SK-N-SH (cell line): Measurements from ENCODE around the gene CALN1. TPM values are rescaled to one million over a fixed set of nuclear protein-coding genes. Genes with fewer than 3 reads are reported as not detected.

Source experiments
- CTCF ChIA-PET: fragments of 300-600, 350-600 bp; formaldehyde crosslinking; extraction: SDS; loops from one replicate; lab custom pipeline; 2021; lab: Yijun Ruan, JAX
- POLR2A ChIA-PET: fragments of 350-600 bp; sonication (Branson Sonifier 250); formaldehyde crosslinking; extraction: SDS; loops from one replicate; lab custom pipeline; 2020; ENCODE audit warnings: antibody characterized with exemption, inconsistent platforms; lab: Yijun Ruan, JAX
- DNase-seq: peaks from one replicate; pipeline ENCODE4 v3.0.0; 2012
- H2AFZ ChIP-seq: fragments of 200-600 bp; sonication (generic); 2 replicates; pipeline ENCODE4 v1.8.1; 2016; ENCODE audit warnings: antibody characterized with exemption, mild to moderate bottlenecking, low read depth
- H3F3A ChIP-seq: fragments of 200-600 bp; sonication (generic); replicated peaks from 2 replicates; pipeline ENCODE3; 2016; ENCODE audit warnings: antibody characterized with exemption, mild to moderate bottlenecking; ENCODE audit not compliant: insufficient read depth
- H3K27ac ChIP-seq, 2 experiments: fragments of 200-500 bp in 1 of 2; fragments of 200-600 bp in 1 of 2; sonication (Bioruptor generic) in 1 of 2; sonication (generic), shearing (Covaris generic) in 1 of 2; 2 replicates each; pipeline versions ENCODE4 v1.5.1 to v1.6.1; 2014 to 2016; ENCODE audit warnings: low read depth in 2 of 2, inconsistent platforms in 1 of 2, low read length in 1 of 2, mild to moderate bottlenecking in 1 of 2, mixed read lengths in 1 of 2
- H3K27me3 ChIP-seq: fragments of 200-600 bp; sonication (generic), shearing (Covaris generic); 2 replicates; pipeline ENCODE4 v1.6.1; 2016; ENCODE audit warnings: mixed run types; ENCODE audit not compliant: insufficient read depth
- H3K36me3 ChIP-seq, 2 experiments: fragments of 200-500 bp in 1 of 2; fragments of 200-600 bp in 1 of 2; sonication (Bioruptor generic) in 1 of 2; sonication (generic) in 1 of 2; replicated peaks in 1 of 2; 2 replicates each; pipeline versions ENCODE3 to v1.5.1; 2014 to 2016; ENCODE audit warnings: low read length in 1 of 2, mild to moderate bottlenecking in 1 of 2; ENCODE audit not compliant: insufficient read depth in 2 of 2, control insufficient read depth in 1 of 2
- H3K4me1 ChIP-seq, 2 experiments: fragments of 200-500 bp in 1 of 2; fragments of 200-600 bp in 1 of 2; sonication (Bioruptor generic) in 1 of 2; sonication (generic), shearing (Covaris generic) in 1 of 2; 2 replicates each; pipeline versions ENCODE4 v1.5.1 to v1.6.1; 2014 to 2016; ENCODE audit warnings: low read depth in 1 of 2, low read length in 1 of 2, mixed run types in 1 of 2; ENCODE audit not compliant: insufficient read depth in 2 of 2, control insufficient read depth in 1 of 2
- H3K4me2 ChIP-seq: fragments of 200-600 bp; sonication (generic), shearing (Covaris generic); 2 replicates; pipeline ENCODE4 v1.6.1; 2017; ENCODE audit warnings: mixed run types
- H3K4me3 ChIP-seq, 2 experiments: fragments of 200-500 bp in 1 of 2; fragments of 200-600 bp in 1 of 2; sonication (Bioruptor generic) in 1 of 2; sonication (generic), shearing (Covaris generic) in 1 of 2; 2 replicates each; pipeline versions ENCODE4 v1.5.1 to v1.8.1; 2014 to 2016; ENCODE audit warnings: low read depth in 2 of 2, inconsistent platforms in 1 of 2, low read length in 1 of 2, mild to moderate bottlenecking in 1 of 2, mixed read lengths in 1 of 2, moderate library complexity in 1 of 2
- H3K79me2 ChIP-seq: fragments of 200-600 bp; sonication (generic); 2 replicates; pipeline ENCODE4 v1.8.1; 2017; ENCODE audit warnings: mild to moderate bottlenecking; ENCODE audit not compliant: insufficient read depth
- H3K9ac ChIP-seq: fragments of 200-600 bp; sonication (generic); 2 replicates; pipeline ENCODE4 v1.6.1; 2017; ENCODE audit warnings: mixed run types
- H3K9me2 ChIP-seq: fragments of 200-600 bp; sonication (generic); 2 replicates; pipeline ENCODE4 v1.6.1; 2017; ENCODE audit warnings: mixed run types
- H3K9me3 ChIP-seq: fragments of 200-600 bp; sonication (generic); 2 replicates; pipeline ENCODE4 v1.6.1; 2017; ENCODE audit warnings: mixed run types, mild to moderate bottlenecking, moderate library complexity
- H4K20me1 ChIP-seq: fragments of 200-600 bp; sonication (generic); 2 replicates; pipeline ENCODE4 v1.6.1; 2017; ENCODE audit warnings: mild to moderate bottlenecking, mixed run types; ENCODE audit not compliant: insufficient read depth
- CHD2 ChIP-seq: fragments of 150-350 bp; IDR thresholded peaks from 2 replicates; pipeline ENCODE4 v1.6.1; 2018; ENCODE audit warnings: low read length; ENCODE audit not compliant: partially characterized antibody
- CTCF ChIP-seq: fragments of 200-600 bp; sonication (generic); IDR thresholded peaks from 2 replicates; pipeline ENCODE4 v1.6.1; 2017; ENCODE audit warnings: antibody characterized with exemption, mild to moderate bottlenecking, moderate library complexity
- EZH2phosphoT487 ChIP-seq: fragments of 200-600 bp; sonication (generic); IDR thresholded peaks from 2 replicates; pipeline ENCODE4 v1.6.1; 2017; ENCODE audit warnings: low read depth, mixed run types, mild to moderate bottlenecking, antibody characterized with exemption, moderate library complexity, borderline replicate concordance
- GABPA ChIP-seq: IDR thresholded peaks from 2 replicates; pipeline ENCODE4 v1.4.0; 2012; ENCODE audit warnings: low read depth, mild to moderate bottlenecking
- GATA2 ChIP-seq: sonication (generic); formaldehyde crosslinking; IDR thresholded peaks from 2 replicates; pipeline ENCODE4 v1.5.0; 2020; ENCODE audit warnings: mild to moderate bottlenecking, missing genetic modification reagents
- IRF3 ChIP-seq: fragments of 150-350 bp; IDR thresholded peaks from 2 replicates; pipeline ENCODE4 v1.6.1; 2016; ENCODE audit warnings: mild to moderate bottlenecking, low read depth, low read length
- JUND ChIP-seq: IDR thresholded peaks from 2 replicates; pipeline ENCODE4 v1.4.0; 2012
- MAX ChIP-seq: IDR thresholded peaks from 2 replicates; pipeline ENCODE4 v1.4.0; 2012; ENCODE audit warnings: low read depth
- NFIC ChIP-seq: IDR thresholded peaks from 2 replicates; pipeline ENCODE4 v1.4.0; 2012; ENCODE audit warnings: borderline replicate concordance
- NRF1 ChIP-seq: IDR thresholded peaks from 2 replicates; pipeline ENCODE4 v1.6.1; 2012; ENCODE audit warnings: low read depth, mild to moderate bottlenecking, low read length
- RCOR1 ChIP-seq: fragments of 150-350 bp; IDR thresholded peaks from 2 replicates; pipeline ENCODE4 v1.6.1; 2017; ENCODE audit warnings: antibody characterized with exemption, low read length
- RFX5 ChIP-seq: IDR thresholded peaks from 2 replicates; pipeline ENCODE4 v1.6.1; 2012; ENCODE audit warnings: mild to moderate bottlenecking, improper control_type of control experiment, low read length
- TCF12 ChIP-seq: IDR thresholded peaks from 2 replicates; pipeline ENCODE4 v1.4.0; 2012
- TEAD4 ChIP-seq: IDR thresholded peaks from 2 replicates; pipeline ENCODE4 v1.4.0; 2012; ENCODE audit warnings: mild to moderate bottlenecking, borderline replicate concordance; ENCODE audit not compliant: insufficient read depth
- WGBS: methylation state at CpG from one replicate; pipeline ENCODE4 v1.1.6; 2017; ENCODE audit warnings: low lambda C conversion rate; 5-methylcytosine and 5-hydroxymethylcytosine counted together
- polyA plus RNA-seq, 3 experiments: library from polyadenylated mRNA; depleted of rRNA; stranded (reverse); fragments of >200 nt; gene quantifications; 2 replicates each; pipeline ENCODE4 v1.2.3, GENCODE V29; 2012

Gene CALN1
- polyA plus RNA-seq, 1 of the 3 experiments (the other 2 are of a cell fraction): not detected

GRCh38 chr7:72313906-72314305 is 98.2 kb downstream of the CALN1 start:
- WGBS: 8% methylated on average over 5 of the region's 5 CpGs
- Histone ChIP-seq H3K27me3 (peaks cover 10% of the 10 kb centered on the region), H4K20me1 (no peaks in the 10 kb centered on the region), H3K4me1 (no peaks in the 10 kb centered on the region), H3K27ac (no peak overlapping the region), H3K4me2 (no peak overlapping the region), H3K36me3 (no peaks in the 10 kb centered on the region), H3F3A (no peaks in the 10 kb centered on the region), H3K9me2 (no peaks in the 10 kb centered on the region), H3K9me3 (no peaks in the 10 kb centered on the region), H3K9ac (no peak overlapping the region), H3K79me2 (no peaks in the 10 kb centered on the region), H2AFZ (no peak overlapping the region), H3K4me3 (no peak overlapping the region)
- TF ChIP-seq JUND (no peak), EZH2phosphoT487 (no peak), TEAD4 (no peak), NRF1 (no peak), CTCF (no peak), MAX (no peak), GATA2 (CRISPR knock-in tag) (no peak), TCF12 (no peak), RCOR1 (no peak)
- ChIA-PET POLR2A (no interaction called here), CTCF (no interaction called here)
- DNase-seq: no peak

GRCh38 chr7:72310301-72310700 is 101.8 kb downstream of the CALN1 start:
- H3K9ac ChIP-seq: no peak overlapping the region
- no peaks in the 10 kb centered on the region for H3K9me3 ChIP-seq
- CTCF ChIA-PET: no interaction called here
- 10% methylated on average over 4 of the region's 4 CpGs for WGBS
- no peak overlapping the region for H3K4me3 ChIP-seq
- H3K4me2 ChIP-seq: no peak overlapping the region
- no peaks in the 10 kb centered on the region for H3K9me2 ChIP-seq
- no peaks in the 10 kb centered on the region for H3K79me2 ChIP-seq
- H3K4me1 ChIP-seq: no peaks in the 10 kb centered on the region
- DNase-seq: no peak
- POLR2A ChIA-PET: no interaction called here
- no peaks in the 10 kb centered on the region for H4K20me1 ChIP-seq
- TF ChIP-seq RCOR1 (no peak), GABPA (no peak), TEAD4 (no peak), IRF3 (no peak), JUND (no peak), RFX5 (no peak), NFIC (no peak), MAX (no peak), CHD2 (no peak)
- no peaks in the 10 kb centered on the region for H3K36me3 ChIP-seq
- H3K27me3 ChIP-seq: peaks cover 25% of the 10 kb centered on the region
- no peak overlapping the region for H2AFZ ChIP-seq
- no peaks in the 10 kb centered on the region for H3F3A ChIP-seq
- H3K27ac ChIP-seq: no peak overlapping the region
